GM18870 (cell line): ENCODE results near the gene RTN4R.
"Not testable (repeated sequence)": the region's sequence is repeated elsewhere in the genome, so short reads cannot be mapped to it uniquely, and the experiment has no call there.

Source experiments
- ATAC-seq: cut with Tn5 transposase; IDR thresholded peaks from one replicate; pipeline ENCODE4 v1.9.1; 2021; ENCODE audit warnings: moderate library complexity; ENCODE audit not compliant: unreplicated experiment

RTN4R gene

GRCh38 chr22:20272700-20273099 is 4.6 kb upstream of the RTN4R start:
- ATAC-seq = no peak

GRCh38 chr22:20272174-20272573 is 4.1 kb upstream of the RTN4R start:
- ATAC-seq = no peak

GRCh38 chr22:20271114-20271994 is 3.2 kb upstream of the RTN4R start:
- ATAC-seq = no peak

- not testable (repeated sequence) for ATAC-seq
Measured at GRCh38 chr22:20270190-20271113, 2.3 kb upstream of the RTN4R start.

GRCh38 chr22:20269673-20270072 is 1.6 kb upstream of the RTN4R start:
- ATAC-seq = not testable (repeated sequence)

- not testable (repeated sequence) for ATAC-seq
Measured at GRCh38 chr22:20269201-20269600, 1.1 kb upstream of the RTN4R start.

GRCh38 chr22:20267441-20268278 is 458 bp downstream of the RTN4R start:
- no peak for ATAC-seq

GRCh38 chr22:20266667-20267440 is 1.3 kb downstream of the RTN4R start:
- ATAC-seq = not testable (repeated sequence)

- ATAC-seq = not testable (repeated sequence)
Measured at GRCh38 chr22:20265772-20266666, 2.1 kb downstream of the RTN4R start.

- ATAC-seq = no peak
Measured at GRCh38 chr22:20264614-20265452, 3.3 kb downstream of the RTN4R start.

- not testable (repeated sequence) for ATAC-seq
Measured at GRCh38 chr22:20263404-20264281, 4.5 kb downstream of the RTN4R start.

GRCh38 chr22:20262582-20263147 is 5.5 kb downstream of the RTN4R start:
- ATAC-seq = no peak

- no peak for ATAC-seq
Measured at GRCh38 chr22:20261848-20262581, 6.1 kb downstream of the RTN4R start.

GRCh38 chr22:20260071-20260765 is 7.9 kb downstream of the RTN4R start:
- ATAC-seq = no peak

- ATAC-seq = no peak
Measured at GRCh38 chr22:20259327-20259688, 8.8 kb downstream of the RTN4R start.
